IMR-90 (cell line): Measurements from ENCODE around the gene SLC29A3. TPM values are rescaled to one million over a fixed set of nuclear protein-coding genes. Genes with fewer than 3 reads are reported as not detected.

Source experiments
- ATAC-seq: fragments of 200-7000 bp; cut with Tn5 transposase; 2 replicates; pipeline ENCODE4 v1.9.1; 2020; ENCODE audit warnings: low read depth, mild to moderate bottlenecking, moderate library complexity
- BruUV-seq: library from RNA; stranded (reverse); fragments of 400-500 nt; replicated peaks from 2 replicates; lab custom pipeline; 2021; lab: Mats Ljungman, UMichigan
- CTCF ChIA-PET: fragments of 300-600 bp; formaldehyde crosslinking; extraction: SDS; loops from one replicate; lab custom pipeline; 2021; ENCODE audit warnings: antibody characterized with exemption; lab: Yijun Ruan, JAX
- POLR2A ChIA-PET: fragments of 300-600 bp; sonication (Branson Sonifier 250); formaldehyde crosslinking; loops from one replicate; lab custom pipeline; 2022; ENCODE audit warnings: antibody characterized with exemption; ENCODE audit not compliant: unreplicated experiment; lab: Charles Lee
- DNase-seq: peaks from one replicate; pipeline ENCODE4 v3.0.0; 2013
- H2AFZ ChIP-seq: replicated peaks from 2 replicates; pipeline ENCODE3; 2013; ENCODE audit warnings: low read length, mild to moderate bottlenecking; ENCODE audit not compliant: poor library complexity
- H2AK5ac ChIP-seq: 2 replicates; pipeline ENCODE4 v1.6.1; 2013; ENCODE audit warnings: low read depth, low read length, inconsistent platforms
- H2AK9ac ChIP-seq: replicated peaks from 2 replicates; pipeline ENCODE3; 2013; ENCODE audit warnings: mild to moderate bottlenecking, low read depth, low read length, moderate library complexity; ENCODE audit not compliant: poor library complexity
- H2BK120ac ChIP-seq: 2 replicates; pipeline ENCODE4 v1.6.1; 2013; ENCODE audit warnings: low read depth, low read length, inconsistent platforms
- H2BK15ac ChIP-seq: 3 replicates; pipeline ENCODE4 v1.6.1; 2013; ENCODE audit warnings: low read depth, low read length, inconsistent platforms
- H2BK20ac ChIP-seq: 2 replicates; pipeline ENCODE4 v1.6.1; 2013; ENCODE audit warnings: low read depth, mild to moderate bottlenecking, inconsistent platforms, low read length, moderate library complexity
- H2BK5ac ChIP-seq: 2 replicates; pipeline ENCODE4 v1.6.1; 2013; ENCODE audit warnings: mild to moderate bottlenecking, low read depth, low read length, inconsistent platforms; ENCODE audit not compliant: poor library complexity, severe bottlenecking
- H3K14ac ChIP-seq: replicated peaks from 2 replicates; pipeline ENCODE4 v1.6.1; 2013; ENCODE audit warnings: low read depth, low read length, inconsistent platforms
- H3K18ac ChIP-seq: 2 replicates; pipeline ENCODE4 v1.6.1; 2013; ENCODE audit warnings: low read depth, low read length, control low read depth
- H3K23ac ChIP-seq: 2 replicates; pipeline ENCODE4 v1.6.1; 2013; ENCODE audit warnings: low read depth, low read length, inconsistent platforms
- H3K27ac ChIP-seq: 2 replicates; pipeline ENCODE4 v1.5.1; 2013; ENCODE audit warnings: mild to moderate bottlenecking, control low read depth, low read length; ENCODE audit not compliant: insufficient read depth
- H3K27me3 ChIP-seq: 2 replicates; pipeline ENCODE4 v1.6.1; 2013; ENCODE audit warnings: low read length; ENCODE audit not compliant: control insufficient read depth, insufficient read depth
- H3K36me3 ChIP-seq: 2 replicates; pipeline ENCODE4 v1.6.1; 2013; ENCODE audit warnings: low read length, mixed read lengths; ENCODE audit not compliant: control insufficient read depth, insufficient read depth
- H3K4ac ChIP-seq: 2 replicates; pipeline ENCODE4 v1.6.1; 2013; ENCODE audit warnings: low read depth, low read length, inconsistent platforms
- H3K4me1 ChIP-seq: 2 replicates; pipeline ENCODE4 v1.6.1; 2013; ENCODE audit warnings: low read length, mixed read lengths; ENCODE audit not compliant: control insufficient read depth, insufficient read depth
- H3K4me2 ChIP-seq: 2 replicates; pipeline ENCODE4 v1.6.1; 2013; ENCODE audit warnings: low read depth, mild to moderate bottlenecking, control low read depth, low read length, moderate library complexity
- H3K4me3 ChIP-seq: 2 replicates; pipeline ENCODE4 v1.5.1; 2013; ENCODE audit warnings: low read depth, mild to moderate bottlenecking, control low read depth, low read length, moderate library complexity; ENCODE audit not compliant: insufficient read depth
- H3K56ac ChIP-seq: 2 replicates; pipeline ENCODE4 v1.6.1; 2013; ENCODE audit warnings: low read length, inconsistent platforms; ENCODE audit not compliant: insufficient read depth; ENCODE audit errors: extremely low read depth
- H3K79me1 ChIP-seq, 2 experiments: 2 replicates each; pipeline ENCODE4 v1.6.1; 2013; ENCODE audit warnings: low read length in 2 of 2, inconsistent platforms in 1 of 2, low read depth in 1 of 2
- H3K9ac ChIP-seq: 2 replicates; pipeline ENCODE4 v1.6.1; 2013; ENCODE audit warnings: low read depth, low read length, control low read depth
- H3K9me1 ChIP-seq: 2 replicates; pipeline ENCODE4 v1.6.1; 2013; ENCODE audit warnings: low read length, inconsistent platforms; ENCODE audit not compliant: insufficient read depth
- H3K9me3 ChIP-seq: 2 replicates; pipeline ENCODE4 v1.6.1; 2013; ENCODE audit warnings: low read length; ENCODE audit not compliant: control insufficient read depth, insufficient read depth
- H4K20me1 ChIP-seq: 2 replicates; pipeline ENCODE4 v1.6.1; 2013; ENCODE audit warnings: low read length, inconsistent platforms; ENCODE audit not compliant: insufficient read depth
- H4K5ac ChIP-seq: 2 replicates; pipeline ENCODE4 v1.6.1; 2013; ENCODE audit warnings: mild to moderate bottlenecking, low read depth, low read length, control low read depth
- H4K8ac ChIP-seq, 2 experiments: 2 replicates each; pipeline ENCODE4 v1.6.1; 2013; ENCODE audit warnings: low read depth in 2 of 2, low read length in 2 of 2, control low read depth in 1 of 2, inconsistent platforms in 1 of 2
- H4K91ac ChIP-seq: 2 replicates; pipeline ENCODE4 v1.6.1; 2013; ENCODE audit warnings: low read depth, low read length, inconsistent platforms; ENCODE audit not compliant: insufficient read depth
- BHLHE40 ChIP-seq: fragments of 150-350 bp; IDR thresholded peaks from 2 replicates; pipeline ENCODE4 v1.6.1; 2016; ENCODE audit warnings: mild to moderate bottlenecking, low read depth, low read length
- CEBPB ChIP-seq: IDR thresholded peaks from 2 replicates; pipeline ENCODE4 v1.6.1; 2012; ENCODE audit warnings: low read depth, low read length, improper control_type of control experiment
- CHD1 ChIP-seq: IDR thresholded peaks from 2 replicates; pipeline ENCODE4 v1.6.1; 2012; ENCODE audit warnings: low read depth, low read length, improper control_type of control experiment
- CTCF ChIP-seq: conservative IDR thresholded peaks from 2 replicates; pipeline ENCODE4 v1.5.1; 2012; ENCODE audit warnings: mild to moderate bottlenecking, low read depth, low read length, improper control_type of control experiment
- ELK1 ChIP-seq: fragments of 150-350 bp; IDR thresholded peaks from 2 replicates; pipeline ENCODE4 v1.6.1; 2016; ENCODE audit warnings: low read depth, mild to moderate bottlenecking, low read length, moderate library complexity, borderline replicate concordance
- FOS ChIP-seq: fragments of 150-350 bp; IDR thresholded peaks from 2 replicates; pipeline ENCODE4 v1.6.1; 2016; ENCODE audit warnings: low read depth, low read length
- MAFK ChIP-seq: IDR thresholded peaks from 2 replicates; pipeline ENCODE4 v1.6.1; 2012; ENCODE audit warnings: low read depth, low read length, improper control_type of control experiment
- MAZ ChIP-seq: IDR thresholded peaks from 2 replicates; pipeline ENCODE4 v1.6.1; 2012; ENCODE audit warnings: low read depth, mild to moderate bottlenecking, low read length, improper control_type of control experiment, moderate library complexity, borderline replicate concordance
- MXI1 ChIP-seq: IDR thresholded peaks from 2 replicates; pipeline ENCODE4 v1.6.1; 2012; ENCODE audit warnings: low read depth, mild to moderate bottlenecking, low read length, moderate library complexity, borderline replicate concordance
- NFE2L2 ChIP-seq: fragments of 150-350 bp; IDR thresholded peaks from 2 replicates; pipeline ENCODE4 v1.6.1; 2016; ENCODE audit warnings: low read depth, mild to moderate bottlenecking, low read length
- POLR2A ChIP-seq: IDR thresholded peaks from 2 replicates; pipeline ENCODE4 v1.6.1; 2012; ENCODE audit warnings: mild to moderate bottlenecking, low read depth, low read length
- RAD21 ChIP-seq: IDR thresholded peaks from 2 replicates; pipeline ENCODE4 v1.6.1; 2012; ENCODE audit warnings: low read length, improper control_type of control experiment
- RCOR1 ChIP-seq: IDR thresholded peaks from 2 replicates; pipeline ENCODE4 v1.6.1; 2012; ENCODE audit warnings: mild to moderate bottlenecking, low read length, improper control_type of control experiment; ENCODE audit not compliant: insufficient replicate concordance
- RFX5 ChIP-seq: IDR thresholded peaks from 2 replicates; pipeline ENCODE4 v1.8.0; 2012; ENCODE audit warnings: low read depth, mild to moderate bottlenecking, low read length, moderate library complexity
- SMC3 ChIP-seq: fragments of 150-350 bp; IDR thresholded peaks from 2 replicates; pipeline ENCODE4 v1.6.1; 2016; ENCODE audit warnings: low read depth, mild to moderate bottlenecking, antibody characterized with exemption, low read length, moderate library complexity
- USF2 ChIP-seq: fragments of 150-350 bp; IDR thresholded peaks from 2 replicates; pipeline ENCODE4 v1.6.1; 2017; ENCODE audit warnings: mild to moderate bottlenecking, antibody characterized with exemption, low read length, low read depth
- WGBS, 2 experiments: methylation state at CpG; one replicate each; pipeline versions ENCODE4 v1.1.5 to v1.1.7; 2013; ENCODE audit warnings: missing lambda C conversion rate in 2 of 2; ENCODE audit not compliant: insufficient read length in 1 of 2; ENCODE audit errors: extremely low coverage in 2 of 2; 5-methylcytosine and 5-hydroxymethylcytosine counted together
- dilution Hi-C: fragments of 300-500 bp; cut with HindIII; formaldehyde crosslinking; loops from one replicate; pipeline ENCODE4 v1.14.3; 2018; ENCODE audit warnings: low sequenced_read_pairs; ENCODE audit not compliant: unreplicated experiment
- in situ Hi-C: fragments of 300-500 bp; cut with MboI; formaldehyde crosslinking; loops from 3 replicates; pipeline ENCODE4 v1.14.3; 2019; ENCODE audit warnings: low sequenced_read_pairs, inconsistent platforms, mixed read lengths
- intact Hi-C: fragments of 100-400 bp; cut with micrococcal nuclease; formaldehyde crosslinking; loops from 2 replicates; pipeline ENCODE4 v1.10.0; 2022
- polyA plus RNA-seq, 3 experiments: library from polyadenylated mRNA; depleted of rRNA; stranded (reverse); fragments of >200 nt; gene quantifications; 2 replicates each; pipeline ENCODE4 v1.2.3, GENCODE V29; 2012; ENCODE audit warnings: low replicate concordance in 1 of 3
- total RNA-seq: library from RNA; depleted of rRNA; stranded (reverse); fragments of >200 nt; gene quantifications from 2 replicates; pipeline ENCODE4 v1.2.3, GENCODE V29; 2012

The SLC29A3 gene
- total and polyA plus RNA-seq, 2 of the 4 experiments (the other 2 are of a cell fraction), result 0.72 to 3.0 TPM

- dilution Hi-C loops, result no loop called here
- no peak overlapping the region; the same call in 1 of the 2 replicates for H3K14ac ChIP-seq
- no TSS peak for BruUV-seq
- no peaks in the 10 kb centered on the region; the same call in 1 of the 2 replicates for H3K27me3 ChIP-seq
- ChIA-PET CTCF (no interaction called here), POLR2A (no interaction called here)
- H3K79me1 ChIP-seq, result no peaks in the 10 kb centered on the region
- intact Hi-C loops, result no loop called here
- H4K91ac ChIP-seq, result no peak overlapping the region
- H3K9me1 ChIP-seq, result no peaks in the 10 kb centered on the region
- in situ Hi-C loops, result no loop called here
- no peak overlapping the region for H2AFZ ChIP-seq
- H2BK15ac ChIP-seq, result no peak overlapping the region
- no peaks in the 10 kb centered on the region for H4K20me1 ChIP-seq
- H3K36me3 ChIP-seq, result no peaks in the 10 kb centered on the region
- no peak overlapping the region for H2BK5ac ChIP-seq
- no peaks in the 10 kb centered on the region; the same call in 1 of the 2 replicates for H3K4me1 ChIP-seq
- no peak overlapping the region for H4K5ac ChIP-seq
- H3K18ac ChIP-seq, result no peak overlapping the region
- H3K27ac ChIP-seq, result no peak overlapping the region
- no peak for TF ChIP-seq MAZ
- no peak for TF ChIP-seq BHLHE40
- no peak for TF ChIP-seq ELK1
- TF ChIP-seq USF2, result no peak
- TF ChIP-seq SMC3, result no peak
- no peak for TF ChIP-seq MAFK
- TF ChIP-seq RAD21, result no peak
- TF ChIP-seq CTCF, result no peak
- no peak for TF ChIP-seq POLR2A
- no peak for TF ChIP-seq CHD1
- no peak for TF ChIP-seq FOS
- no peak for TF ChIP-seq RCOR1
- TF ChIP-seq NFE2L2, result no peak
- TF ChIP-seq RFX5, result no peak
- TF ChIP-seq MXI1, result no peak
- no peak for TF ChIP-seq CEBPB
- no peak overlapping the region for H2AK5ac ChIP-seq
- no peak for DNase-seq
- WGBS, 2 experiments, result 67% methylated on average over 3 of the region's 6 CpGs; no CpG with 5 or more reads in 1 of the 2 experiments
- no peak overlapping the region for H4K8ac ChIP-seq
- H3K23ac ChIP-seq, result no peak overlapping the region
- no peak overlapping the region for H3K4me3 ChIP-seq
- H3K4ac ChIP-seq, result no peak overlapping the region
- H3K4me2 ChIP-seq, result no peak overlapping the region
- ATAC-seq, result no peak
- no peak overlapping the region for H3K56ac ChIP-seq
- H2AK9ac ChIP-seq, result no peak overlapping the region
- no peak overlapping the region for H2BK120ac ChIP-seq
- no peak overlapping the region for H3K9ac ChIP-seq
- H2BK20ac ChIP-seq, result no peak overlapping the region
- no peaks in the 10 kb centered on the region for H3K9me3 ChIP-seq
These were observed 17.6 kb downstream of the SLC29A3 start for GRCh38 chr10:71336632-71337031.
